GM23338 (cell line): ENCODE data around the gene GTPBP4. TPM values are rescaled to one million over a fixed set of nuclear protein-coding genes. Genes with fewer than 3 reads are reported as not detected.

ENCODE experiments used
- ATAC-seq: fragments of 200-7000 bp; cut with Tn5 transposase; 3 replicates; pipeline ENCODE4 v1.9.1; 2020
- DNase-seq: peaks from one replicate; pipeline ENCODE4 v3.0.0-alpha.2; 2015; ENCODE audit warnings: low spot score
- H2AFZ ChIP-seq: fragments of 200-600 bp; sonication (generic); 2 replicates; pipeline ENCODE4 v1.8.0; 2016; ENCODE audit warnings: antibody characterized with exemption, mild to moderate bottlenecking, moderate library complexity
- H3F3A ChIP-seq: fragments of 200-600 bp; sonication (generic); replicated peaks from 2 replicates; pipeline ENCODE4 v1.8.0; 2017; ENCODE audit warnings: antibody characterized with exemption, mixed run types, low read depth
- H3K27ac ChIP-seq: fragments of 200-600 bp; sonication (generic); 2 replicates; pipeline ENCODE4 v1.6.1; 2016; ENCODE audit warnings: low read depth
- H3K27me3 ChIP-seq: fragments of 200-600 bp; sonication (generic); 2 replicates; pipeline ENCODE4 v1.8.0; 2016; ENCODE audit warnings: mild to moderate bottlenecking, mixed run types, moderate library complexity; ENCODE audit not compliant: insufficient read depth
- H3K36me3 ChIP-seq: fragments of 200-600 bp; sonication (generic); 2 replicates; pipeline ENCODE4 v1.8.0; 2016; ENCODE audit warnings: mild to moderate bottlenecking; ENCODE audit not compliant: insufficient read depth
- H3K4me1 ChIP-seq: fragments of 200-600 bp; sonication (generic); 2 replicates; pipeline ENCODE4 v1.8.0; 2016; ENCODE audit warnings: mild to moderate bottlenecking, moderate library complexity; ENCODE audit not compliant: insufficient read depth
- H3K4me2 ChIP-seq: fragments of 200-600 bp; sonication (generic); 2 replicates; pipeline ENCODE4 v1.7.1; 2017; ENCODE audit warnings: mixed run types
- H3K4me3 ChIP-seq: fragments of 200-600 bp; sonication (generic); 2 replicates; pipeline ENCODE4 v1.6.1; 2016; ENCODE audit warnings: mixed run types
- H3K79me2 ChIP-seq: fragments of 200-600 bp; sonication (generic); replicated peaks from 2 replicates; pipeline ENCODE4 v1.8.0; 2017; ENCODE audit warnings: mild to moderate bottlenecking; ENCODE audit not compliant: insufficient read depth
- H3K9me2 ChIP-seq: fragments of 200-600 bp; sonication (generic); 2 replicates; pipeline ENCODE4 v1.8.0; 2017; ENCODE audit not compliant: insufficient read depth
- H4K20me1 ChIP-seq: fragments of 200-600 bp; sonication (generic); replicated peaks from 2 replicates; pipeline ENCODE4 v1.8.0; 2017; ENCODE audit warnings: mild to moderate bottlenecking; ENCODE audit not compliant: insufficient read depth
- H3K27ac Mint-ChIP-seq: 2 replicates; pipeline ENCODE4 v1.8.0; 2020; ENCODE audit warnings: inconsistent platforms, mild to moderate bottlenecking, moderate library complexity, mixed read lengths
- H3K27me3 Mint-ChIP-seq: 3 replicates; pipeline ENCODE4 v1.8.0; 2022; ENCODE audit warnings: low read depth, mild to moderate bottlenecking, moderate library complexity, mixed read lengths, inconsistent platforms; ENCODE audit not compliant: insufficient read depth, poor library complexity
- H3K36me3 Mint-ChIP-seq: 3 replicates; pipeline ENCODE4 v1.8.0; 2021; ENCODE audit warnings: low read depth, mild to moderate bottlenecking, inconsistent platforms, moderate library complexity, mixed read lengths
- H3K4me1 Mint-ChIP-seq: 3 replicates; pipeline ENCODE4 v1.8.0; 2020; ENCODE audit warnings: mild to moderate bottlenecking, inconsistent platforms, mixed read lengths
- H3K4me3 Mint-ChIP-seq: 3 replicates; pipeline ENCODE4 v1.8.0; 2021; ENCODE audit warnings: moderate library complexity, mild to moderate bottlenecking, inconsistent platforms, mixed read lengths
- H3K9me3 Mint-ChIP-seq: 3 replicates; pipeline ENCODE4 v1.8.0; 2020; ENCODE audit warnings: moderate library complexity, mild to moderate bottlenecking, inconsistent platforms, mixed read lengths
- CTCF ChIP-seq, 2 experiments: fragments of 200-600 bp in 1 of 2; sonication (generic) in 1 of 2; conservative IDR thresholded peaks; 2 replicates each; pipeline versions ENCODE4 v1.5.1 to v1.6.1; 2016 to 2017; ENCODE audit warnings: antibody characterized with exemption in 2 of 2, low read depth in 2 of 2, mild to moderate bottlenecking in 2 of 2, moderate library complexity in 1 of 2
- ETS1 ChIP-seq: IDR thresholded peaks from 2 replicates; pipeline ENCODE4 v1.6.1; 2016; ENCODE audit warnings: antibody characterized with exemption
- EZH2phosphoT487 ChIP-seq: fragments of 200-600 bp; sonication (generic); IDR thresholded peaks from one replicate; pipeline ENCODE4 v1.8.1; 2018; ENCODE audit warnings: antibody characterized with exemption; ENCODE audit not compliant: unreplicated experiment
- JUNB ChIP-seq: IDR thresholded peaks from one replicate; pipeline ENCODE4 v1.6.1; 2016; ENCODE audit warnings: antibody characterized with exemption; ENCODE audit not compliant: unreplicated experiment
- POLR2AphosphoS5 ChIP-seq: IDR thresholded peaks from 2 replicates; pipeline ENCODE4 v1.6.1; 2016; ENCODE audit warnings: antibody characterized with exemption, low read depth
- STAT1 ChIP-seq: IDR thresholded peaks from one replicate; pipeline ENCODE4 v1.6.1; 2016; ENCODE audit warnings: antibody characterized with exemption; ENCODE audit not compliant: unreplicated experiment
- ZNF114 ChIP-seq: fragments of 250-450 bp; sonication (Bioruptor Pico); IDR thresholded peaks from 2 replicates; pipeline ENCODE4 v1.5.0; 2020; ENCODE audit warnings: mild to moderate bottlenecking, moderate library complexity
- ZNF331 ChIP-seq: fragments of 250-450 bp; sonication (Bioruptor Pico); IDR thresholded peaks from 2 replicates; pipeline ENCODE4 v1.5.0; 2020; ENCODE audit warnings: low read depth, mild to moderate bottlenecking, moderate library complexity
- polyA plus RNA-seq: library from polyadenylated mRNA; unstranded; fragments of >200 nt; fragmentation: Nextera tagmentation; extraction: Ambion mirVana; gene quantifications from 2 replicates; pipeline ENCODE4 v1.2.1, GENCODE V29; 2016
- total RNA-seq: library from RNA; depleted of rRNA; stranded (reverse); fragments of >200 nt; shearing (Covaris generic); gene quantifications from 2 replicates; pipeline ENCODE4 v1.2.3, GENCODE V29; 2014

Gene GTPBP4
- total and polyA plus RNA-seq, 2 experiments from 2014 or later: 56.5 to 62.6 TPM

DNA sequence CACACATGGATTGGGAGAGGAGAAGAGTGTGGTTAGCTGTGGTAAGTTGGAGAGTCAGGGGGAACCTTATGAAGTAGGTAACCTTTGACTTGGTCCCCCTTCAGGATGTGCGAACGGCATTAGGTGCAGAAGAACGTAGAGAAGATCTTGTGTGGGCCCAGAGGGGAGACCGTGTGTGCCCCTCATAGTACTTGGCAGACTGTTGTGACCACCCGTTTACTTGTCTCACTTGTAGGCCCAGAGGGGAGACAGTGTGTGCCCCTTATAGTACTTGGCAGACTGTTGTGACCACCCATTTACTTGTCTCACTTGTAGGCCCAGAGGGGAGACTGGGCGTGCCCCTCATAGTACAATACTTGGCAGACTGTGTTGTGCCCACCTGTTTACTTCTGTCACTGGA, 2.6 kb downstream of the GTPBP4 start:
- no peaks in the 10 kb centered on the region for H3K27me3 ChIP-seq
- no peak for TF ChIP-seq ZNF331 (CRISPR knock-in tag)
- H3K4me3 ChIP-seq: no peak overlapping the region
- peaks cover 37% of the 10 kb centered on the region for H3K36me3 ChIP-seq
- no peak overlapping the region for H3K27ac Mint-ChIP-seq
- peak overlapping the region; percentile 42; the same call in 2 of the 3 replicates for H3K4me3 Mint-ChIP-seq
- H3K27ac ChIP-seq: no peak overlapping the region
- no peaks in the 10 kb centered on the region; the same call in 1 of the 3 replicates for H3K9me3 Mint-ChIP-seq
- no peak for DNase-seq
- H3K4me1 ChIP-seq: peaks cover 21% of the 10 kb centered on the region
- peaks cover 66% of the 10 kb centered on the region for H4K20me1 ChIP-seq
- H3K9me2 ChIP-seq: no peaks in the 10 kb centered on the region
- ATAC-seq: no peak
- peaks cover 65% of the 10 kb centered on the region for H3K36me3 Mint-ChIP-seq
- peaks cover 17% of the 10 kb centered on the region for H3K4me1 Mint-ChIP-seq
- no peak overlapping the region for H2AFZ ChIP-seq
- H3K4me2 ChIP-seq: no peak overlapping the region
- peaks cover 76% of the 10 kb centered on the region for H3K79me2 ChIP-seq
- peaks cover 21% of the 10 kb centered on the region for H3K27me3 Mint-ChIP-seq
- peaks cover 22% of the 10 kb centered on the region; the same call in 1 of the 2 replicates for H3F3A ChIP-seq

DNA sequence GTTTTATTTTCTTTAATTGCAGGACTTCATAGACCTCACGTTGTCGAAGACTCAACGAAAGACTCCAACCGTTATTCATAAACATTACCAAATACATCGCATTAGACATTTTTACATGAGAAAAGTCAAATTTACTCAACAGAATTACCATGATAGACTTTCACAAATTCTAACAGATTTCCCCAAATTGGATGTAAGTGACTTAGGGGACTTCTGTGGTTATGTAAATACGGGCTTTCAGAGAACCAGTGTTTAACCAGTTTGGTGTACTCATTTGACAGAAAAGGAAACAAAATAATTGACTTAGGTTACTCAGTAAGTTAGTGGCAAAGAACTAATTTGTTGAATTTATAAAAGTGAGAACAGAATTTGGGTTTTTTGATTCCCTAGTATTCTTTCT, 4.2 kb downstream of the GTPBP4 start:
- H3K27ac Mint-ChIP-seq: no peak overlapping the region
- H3K36me3 ChIP-seq: peaks cover 54% of the 10 kb centered on the region
- H3K36me3 Mint-ChIP-seq: peaks cover 81% of the 10 kb centered on the region

More for the DNA sequence above, 4.2 kb downstream of the GTPBP4 start:
- no peak overlapping the region for H3K27ac ChIP-seq
- H3K79me2 ChIP-seq: peaks cover 89% of the 10 kb centered on the region
- ATAC-seq (no peak), DNase-seq (no peak)
- H2AFZ ChIP-seq: no peak overlapping the region
- H3K4me3 ChIP-seq: no peak overlapping the region
- H3K9me2 ChIP-seq: no peaks in the 10 kb centered on the region
- Mint-ChIP-seq H3K27me3 (peaks cover 18% of the 10 kb centered on the region), H3K4me3 (no peak overlapping the region), H3K4me1 (peaks cover 12% of the 10 kb centered on the region), H3K9me3 (no peaks in the 10 kb centered on the region; the same call in 1 of the 3 replicates)
- peaks cover 9% of the 10 kb centered on the region for H3K4me1 ChIP-seq
- peaks cover 28% of the 10 kb centered on the region; the same call in 1 of the 2 replicates for H3F3A ChIP-seq
- peaks cover 78% of the 10 kb centered on the region for H4K20me1 ChIP-seq
- TF ChIP-seq ETS1 (no peak), JUNB (no peak), POLR2AphosphoS5 (no peak), STAT1 (no peak), CTCF (conservative IDR thresholded peaks at IDR 0.05; ENCODE audit: low read depth in 2 of 2) (no peak), ZNF114 (CRISPR knock-in tag) (no peak), EZH2phosphoT487 (no peak)
- H3K27me3 ChIP-seq: no peaks in the 10 kb centered on the region
- no peak overlapping the region for H3K4me2 ChIP-seq
